PC-9 (cell line): ENCODE results near the gene CCDC3.

Experiments used
- EZH2 ChIP-seq: fragments of 200-600 bp; sonication (generic); IDR thresholded peaks from 2 replicates; pipeline ENCODE4 v1.8.0; 2017; ENCODE audit warnings: antibody characterized with exemption, low read depth
- TF ChIP-seq, protein P1 (sequence below): fragments of 200-600 bp; sonication (generic); conservative IDR thresholded peaks from 2 replicates; pipeline ENCODE4 v1.6.1; 2017; ENCODE audit warnings: mixed run types, antibody characterized with exemption, mild to moderate bottlenecking, moderate library complexity

DNA sequence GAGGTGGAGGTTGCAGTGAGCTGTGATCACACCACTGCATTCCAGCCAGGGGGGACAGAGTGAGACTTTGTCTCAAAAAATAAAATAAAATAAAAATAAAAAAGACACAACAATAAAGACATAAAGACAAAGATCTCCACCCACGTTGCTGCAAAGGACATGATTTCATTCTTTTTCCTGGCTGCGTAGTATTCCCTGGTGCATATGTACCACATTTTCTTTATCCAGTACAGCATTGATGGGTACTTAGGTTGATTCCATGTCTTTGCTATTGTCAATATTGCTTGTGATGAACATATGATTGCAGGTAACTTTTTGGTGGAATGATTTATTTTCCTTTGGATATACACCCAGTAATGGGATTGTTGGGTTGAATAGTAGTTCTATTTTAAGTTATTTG lies 42.0 kb upstream of the CCDC3 start:
- TF ChIP-seq, protein P1, sequence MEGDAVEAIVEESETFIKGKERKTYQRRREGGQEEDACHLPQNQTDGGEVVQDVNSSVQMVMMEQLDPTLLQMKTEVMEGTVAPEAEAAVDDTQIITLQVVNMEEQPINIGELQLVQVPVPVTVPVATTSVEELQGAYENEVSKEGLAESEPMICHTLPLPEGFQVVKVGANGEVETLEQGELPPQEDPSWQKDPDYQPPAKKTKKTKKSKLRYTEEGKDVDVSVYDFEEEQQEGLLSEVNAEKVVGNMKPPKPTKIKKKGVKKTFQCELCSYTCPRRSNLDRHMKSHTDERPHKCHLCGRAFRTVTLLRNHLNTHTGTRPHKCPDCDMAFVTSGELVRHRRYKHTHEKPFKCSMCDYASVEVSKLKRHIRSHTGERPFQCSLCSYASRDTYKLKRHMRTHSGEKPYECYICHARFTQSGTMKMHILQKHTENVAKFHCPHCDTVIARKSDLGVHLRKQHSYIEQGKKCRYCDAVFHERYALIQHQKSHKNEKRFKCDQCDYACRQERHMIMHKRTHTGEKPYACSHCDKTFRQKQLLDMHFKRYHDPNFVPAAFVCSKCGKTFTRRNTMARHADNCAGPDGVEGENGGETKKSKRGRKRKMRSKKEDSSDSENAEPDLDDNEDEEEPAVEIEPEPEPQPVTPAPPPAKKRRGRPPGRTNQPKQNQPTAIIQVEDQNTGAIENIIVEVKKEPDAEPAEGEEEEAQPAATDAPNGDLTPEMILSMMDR = no peak
- TF ChIP-seq EZH2 = no peak
